NCI-H226 (cell line): ENCODE data around the gene ZCCHC2.

Experiments used
- DNase-seq: peaks from one replicate; pipeline ENCODE4 v3.0.0-alpha.2; 2015

ZCCHC2 gene

GRCh38 chr18:62611453-62612288 lies 88.8 kb downstream of the ZCCHC2 start:
- DNase-seq: no peak

- no peak for DNase-seq
Measured at GRCh38 chr18:62612289-62612645, 89.4 kb downstream of the ZCCHC2 start.

DNA sequence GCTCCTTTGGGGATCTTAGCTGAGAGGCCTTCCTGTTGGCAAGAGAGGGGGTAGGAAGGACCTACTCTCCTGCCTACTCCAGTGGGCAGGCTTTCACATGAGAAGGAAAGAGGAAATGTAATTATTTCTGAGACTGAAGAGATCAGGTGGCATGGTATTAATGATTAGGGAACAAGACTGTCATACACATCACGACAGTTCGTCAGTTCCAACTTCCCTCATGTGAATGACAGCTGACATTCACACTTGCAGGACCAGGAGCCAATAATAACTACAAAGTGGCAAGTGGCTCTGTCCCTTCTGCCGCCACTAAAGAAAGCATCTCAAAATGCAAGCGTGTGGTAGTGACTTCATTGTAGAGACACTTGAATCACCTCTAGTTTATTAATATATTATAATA lies 90.0 kb downstream of the ZCCHC2 start:
- no peak for DNase-seq

- no peak for DNase-seq
Measured at GRCh38 chr18:62614494-62614893, 91.7 kb downstream of the ZCCHC2 start.

- DNase-seq: no peak
Measured at GRCh38 chr18:62616331-62616805, 93.5 kb downstream of the ZCCHC2 start.

DNA sequence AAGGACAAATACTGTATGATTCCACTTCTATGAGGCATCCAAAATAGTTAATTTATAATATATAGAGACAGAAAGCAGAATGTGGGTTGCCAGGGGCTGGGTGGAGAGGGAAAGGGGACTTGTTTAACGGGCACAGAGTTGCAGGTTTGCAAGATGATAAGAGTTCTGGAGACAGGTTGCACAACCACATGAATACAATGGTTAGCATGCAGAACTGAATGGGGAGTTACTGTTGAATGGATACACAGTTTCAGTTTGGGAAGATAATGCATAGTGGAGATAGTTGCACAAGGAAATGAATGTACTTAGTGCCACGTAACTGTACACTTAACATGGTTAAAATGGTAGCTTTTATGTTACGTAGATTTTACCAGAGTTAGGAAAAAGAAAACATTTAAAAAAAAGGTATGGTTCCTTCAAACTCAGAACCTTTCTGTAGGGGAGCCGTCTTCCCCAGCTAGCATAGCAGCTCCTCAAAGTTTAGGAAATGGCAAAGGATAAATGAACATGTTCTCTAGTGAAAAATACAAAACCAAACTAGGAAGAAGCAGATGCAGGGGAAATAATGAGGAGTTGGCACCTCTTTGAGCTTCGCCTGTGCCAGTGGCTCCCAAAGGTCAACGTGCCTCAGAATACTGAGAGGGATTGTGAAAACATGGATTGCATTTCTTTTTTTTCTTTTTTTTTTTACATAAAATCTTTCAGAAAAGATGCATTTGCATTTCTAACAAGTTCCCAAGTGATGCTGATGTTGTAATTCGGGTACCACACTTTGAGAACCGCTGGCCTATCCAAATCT lies 95.2 kb downstream of the ZCCHC2 start:
- no peak for DNase-seq

GRCh38 chr18:62618735-62619134 lies 95.9 kb downstream of the ZCCHC2 start:
- no peak for DNase-seq

DNA sequence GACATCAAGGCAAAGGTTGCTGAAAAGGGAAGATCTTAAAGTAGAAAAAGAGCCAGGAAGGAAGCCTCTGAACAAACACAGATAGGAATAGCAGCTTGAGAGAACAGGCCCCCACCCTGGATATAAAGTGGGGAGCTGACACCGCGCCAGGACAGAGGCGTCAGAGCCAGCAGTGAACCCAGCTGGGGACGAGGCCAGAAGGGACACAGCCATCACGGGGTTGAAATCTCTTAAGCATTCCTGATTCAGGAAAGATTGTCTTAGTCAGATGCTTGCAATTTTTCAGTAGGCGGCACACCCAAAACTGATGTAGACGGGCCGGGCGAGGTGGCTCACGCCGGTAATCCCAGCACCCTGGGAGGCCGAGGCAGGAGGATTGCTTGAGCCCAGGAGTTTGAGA lies 98.7 kb downstream of the ZCCHC2 start:
- no peak for DNase-seq

DNA sequence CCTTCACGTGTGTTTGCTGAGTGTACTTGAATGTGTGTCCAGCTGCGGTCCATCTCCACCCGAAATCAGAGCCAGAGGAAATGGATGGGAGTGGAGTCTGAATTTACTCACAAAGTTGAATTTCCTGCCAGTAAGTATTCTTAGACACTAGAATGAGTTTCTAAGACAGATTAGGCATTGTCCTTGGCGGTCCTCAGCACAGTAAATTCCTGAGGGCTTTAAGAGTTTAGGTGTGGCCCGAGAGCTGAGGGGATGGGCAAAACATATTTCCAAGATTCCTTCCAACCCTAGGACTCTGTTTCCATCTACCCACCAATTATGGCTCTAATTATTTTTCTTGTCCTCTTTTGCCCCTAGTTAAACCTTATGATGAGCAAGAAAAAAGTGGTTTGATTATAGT lies 102.2 kb downstream of the ZCCHC2 start:
- no peak for DNase-seq
